Hindlimb muscle (tissue), 1 donor: ENCODE data around the gene AHRR. TPM values are rescaled to one million over a fixed set of nuclear protein-coding genes. Genes with fewer than 3 reads are reported as not detected.

Experiments
- DNase-seq: peaks from one replicate; pipeline ENCODE4 v3.0.0-alpha.2; 2013
- polyA plus RNA-seq: library from polyadenylated mRNA; unstranded; fragments of 120-200 nt; gene quantifications from one replicate; pipeline ENCODE4 v1.2.1, GENCODE V29; 2013; ENCODE audit not compliant: insufficient read length

AHRR gene
- polyA plus RNA-seq, 1 donor, result 2.3 TPM

DNA sequence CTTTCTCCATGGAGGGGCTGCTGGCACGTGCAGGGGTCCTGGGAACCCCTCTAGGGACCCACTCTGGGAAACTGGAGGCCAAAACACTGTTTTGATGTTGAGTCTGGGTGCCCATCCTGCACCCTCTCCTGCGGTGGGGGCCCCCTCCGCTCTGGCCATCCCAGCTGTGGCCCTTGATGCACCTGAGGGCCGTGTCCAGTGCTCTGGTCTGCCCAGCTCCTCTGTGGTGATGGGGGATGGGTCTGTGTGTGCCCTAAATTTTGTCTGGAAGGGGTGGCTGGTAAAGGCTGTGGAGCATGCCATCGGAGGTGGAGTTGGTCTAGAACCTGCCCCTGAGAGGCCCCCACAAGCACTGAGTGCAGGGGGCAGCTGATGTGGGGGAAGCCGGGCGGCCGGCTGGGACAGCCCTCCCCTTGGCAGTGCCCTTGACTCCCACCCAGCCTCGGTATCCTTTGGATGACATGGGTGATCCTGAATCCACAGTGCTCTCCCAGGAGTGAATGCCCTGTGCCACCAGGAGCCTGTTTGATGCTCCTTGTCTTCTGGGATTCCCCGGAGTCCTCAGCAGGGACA is 26.3 kb downstream of the AHRR start:
- no peak for DNase-seq

DNA sequence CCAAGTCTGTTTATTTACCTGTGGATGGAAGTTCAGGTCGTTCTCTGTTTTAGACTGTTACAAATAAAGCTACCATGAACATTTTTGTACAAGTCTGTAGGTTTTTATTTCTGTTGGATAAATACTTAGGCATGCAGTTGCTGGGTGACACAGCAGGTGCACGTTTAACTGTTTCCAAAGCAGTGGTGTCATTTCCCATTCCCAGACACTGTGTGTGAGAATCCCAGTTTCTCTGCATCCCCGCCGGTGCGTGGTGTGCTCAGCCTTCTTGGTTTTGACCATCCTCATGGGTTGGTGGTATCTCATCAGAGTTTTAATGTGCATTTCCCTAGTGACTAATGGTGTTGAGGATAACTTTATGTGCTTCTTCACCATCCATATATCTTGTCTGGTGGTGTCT is 27.2 kb downstream of the AHRR start:
- no peak for DNase-seq

DNA sequence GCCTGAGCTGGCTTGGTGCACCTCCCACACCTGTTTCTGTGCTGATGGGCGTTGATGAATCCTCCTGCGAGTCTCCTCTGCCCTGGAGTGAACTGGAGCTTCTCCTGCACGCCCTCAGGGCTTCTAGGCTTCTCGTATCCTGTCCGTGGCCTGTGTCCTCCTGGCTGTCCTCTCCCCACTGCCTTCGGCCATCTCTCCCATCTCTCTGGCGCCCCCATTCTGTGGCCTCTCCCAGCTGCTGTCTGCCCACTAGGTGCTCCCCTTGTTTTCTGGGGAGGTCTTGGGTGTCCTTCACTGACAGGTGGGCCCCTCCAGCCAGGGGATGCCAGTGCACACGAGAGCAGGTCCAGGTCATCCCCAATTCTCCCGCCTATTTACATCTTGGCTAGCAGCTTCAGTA is 28.8 kb downstream of the AHRR start:
- DNase-seq, result no peak

DNA sequence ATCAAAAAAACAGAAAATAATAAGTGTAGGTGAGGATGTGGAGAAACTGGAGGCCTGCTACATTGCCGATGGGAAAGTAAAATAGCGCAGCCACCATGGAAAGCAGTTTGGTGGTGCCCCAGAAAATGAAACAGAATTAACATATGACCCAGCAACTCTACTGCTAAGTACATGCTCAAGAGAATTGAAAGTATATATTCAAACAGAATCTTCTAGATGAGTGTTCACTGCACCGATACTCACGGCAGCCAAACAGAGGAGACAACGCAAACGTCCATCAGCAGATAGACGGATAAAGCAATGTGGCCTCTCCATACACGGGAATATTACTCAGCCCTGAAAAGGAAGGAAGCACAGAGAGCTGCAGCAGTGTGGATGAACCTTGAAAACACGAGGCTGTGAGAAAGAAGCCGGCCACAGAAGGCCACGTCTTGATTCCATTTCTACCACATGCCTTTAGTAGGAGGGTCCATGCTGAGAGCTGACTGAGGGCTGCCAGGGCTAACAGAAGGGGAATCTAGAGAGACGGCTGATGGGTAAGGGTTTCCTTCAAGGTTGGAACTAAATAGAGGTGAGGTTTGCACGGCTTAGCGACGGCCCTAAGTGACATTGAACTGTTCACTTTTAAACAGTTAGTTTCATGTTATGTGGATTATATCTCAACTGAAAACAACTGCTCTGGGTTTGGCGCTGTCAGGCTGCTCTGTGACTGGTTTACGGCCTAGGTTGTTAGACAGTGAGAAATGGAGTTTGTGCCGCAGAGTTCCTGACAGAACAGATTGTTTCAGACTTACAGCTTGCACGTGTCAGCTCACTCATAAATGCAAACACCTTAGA is 29.8 kb downstream of the AHRR start:
- no peak for DNase-seq

DNA sequence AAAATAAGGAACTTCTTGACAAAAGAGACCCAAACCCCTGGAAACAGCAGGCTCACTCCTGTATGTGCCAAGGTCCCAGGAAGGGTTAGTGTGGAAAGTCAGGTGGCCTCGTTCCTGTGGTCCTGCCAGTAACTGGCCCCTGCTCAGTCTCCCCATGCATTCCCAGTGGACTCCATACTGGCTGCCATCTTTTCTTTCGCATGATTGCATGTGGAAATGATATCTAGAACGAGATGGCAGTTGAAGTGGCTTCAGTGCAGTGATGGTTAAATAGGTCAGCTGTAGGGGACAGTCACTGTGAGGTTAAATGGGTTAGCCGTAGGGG is 30.4 kb downstream of the AHRR start:
- no peak for DNase-seq

DNA sequence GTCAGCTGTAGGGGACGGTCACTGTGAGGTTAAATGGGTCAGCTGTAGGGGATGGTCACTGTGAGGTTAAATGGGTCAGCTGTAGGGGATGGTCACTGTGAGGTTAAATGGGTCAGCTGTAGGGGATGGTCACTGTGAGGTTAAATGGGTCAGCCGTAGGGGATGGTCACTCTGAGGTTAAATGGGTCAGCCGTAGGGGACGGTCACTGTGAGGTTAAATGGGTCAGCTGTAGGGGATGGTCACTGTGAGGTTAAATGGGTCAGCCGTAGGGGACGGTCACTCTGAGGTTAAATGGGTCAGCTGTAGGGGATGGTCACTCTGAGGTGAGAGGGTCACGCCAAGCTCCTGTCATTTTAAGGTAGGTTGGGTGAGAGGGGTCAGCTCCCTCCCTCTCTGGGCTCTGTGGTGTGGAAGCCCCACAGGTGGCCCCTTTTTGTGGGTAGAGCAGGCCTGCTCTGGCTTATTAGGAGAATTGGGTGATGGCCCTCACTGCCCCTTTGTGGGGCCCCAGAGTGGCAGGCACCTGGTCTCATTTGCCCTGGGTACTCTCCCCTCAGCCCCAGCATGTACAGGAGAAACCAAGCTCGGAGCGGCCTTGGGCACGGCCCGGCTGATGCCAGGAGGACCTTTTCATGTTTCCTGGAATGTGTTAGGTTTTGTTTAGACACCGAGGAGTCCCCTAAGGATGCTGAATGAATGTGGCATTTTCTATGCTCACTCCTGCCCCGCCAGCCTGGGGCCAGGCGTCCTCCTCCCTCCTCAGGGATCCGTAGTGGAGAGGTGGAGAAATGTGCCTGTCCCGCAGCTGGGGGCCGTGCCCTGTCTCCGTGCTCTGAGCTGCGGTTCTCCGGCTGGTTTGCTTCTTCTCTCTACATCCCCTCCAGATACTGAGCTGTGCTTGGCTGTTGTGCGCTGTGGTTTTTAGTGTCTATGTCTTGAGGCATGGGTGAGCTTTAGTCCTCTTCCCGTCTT is 31.4 kb downstream of the AHRR start:
- DNase-seq, result no peak

DNA sequence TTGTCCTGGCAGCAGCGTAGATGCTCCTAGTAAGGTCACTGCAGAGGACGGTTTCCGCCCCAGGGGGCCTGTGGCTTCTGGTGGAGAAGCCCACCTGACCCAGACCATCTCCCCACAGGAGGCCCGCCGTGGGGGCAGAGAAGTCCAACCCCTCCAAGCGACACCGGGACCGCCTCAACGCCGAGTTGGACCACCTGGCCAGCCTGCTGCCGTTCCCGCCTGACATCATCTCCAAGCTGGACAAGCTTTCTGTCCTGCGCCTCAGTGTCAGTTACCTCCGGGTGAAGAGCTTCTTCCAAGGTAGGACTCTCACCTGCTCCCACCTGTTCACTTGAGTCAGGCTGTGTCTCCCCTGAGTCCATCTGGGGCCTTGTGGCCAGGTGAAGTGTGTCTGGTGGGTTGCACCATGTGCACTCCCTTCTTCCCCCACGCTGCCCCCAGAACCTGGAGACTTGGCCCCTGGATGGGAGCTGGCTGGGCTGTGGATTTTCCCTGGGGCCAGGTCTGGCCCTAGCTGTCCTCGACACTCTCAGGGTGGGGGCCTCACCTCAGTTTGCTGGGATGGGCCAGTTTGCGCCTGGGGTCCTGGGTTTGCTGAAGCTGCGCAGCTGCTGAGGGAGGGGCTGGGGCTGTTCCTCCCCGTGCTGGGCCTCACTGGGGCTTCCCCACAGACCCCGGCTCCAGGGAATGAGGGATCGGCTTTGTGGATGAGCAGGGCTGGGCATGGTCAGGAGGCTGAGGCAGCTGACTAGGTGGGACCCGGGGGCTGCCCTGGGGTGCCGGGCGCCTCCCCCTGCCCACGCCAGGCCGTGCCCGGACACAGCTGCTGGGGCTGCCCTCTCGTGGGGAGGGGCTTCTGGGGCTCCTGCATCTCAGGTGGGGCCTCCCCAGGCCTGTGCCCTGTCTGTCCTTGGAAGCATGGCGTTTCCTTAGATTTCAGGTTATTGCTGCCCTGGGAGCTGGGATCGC is 32.4 kb downstream of the AHRR start:
- DNase-seq, result no peak

DNA sequence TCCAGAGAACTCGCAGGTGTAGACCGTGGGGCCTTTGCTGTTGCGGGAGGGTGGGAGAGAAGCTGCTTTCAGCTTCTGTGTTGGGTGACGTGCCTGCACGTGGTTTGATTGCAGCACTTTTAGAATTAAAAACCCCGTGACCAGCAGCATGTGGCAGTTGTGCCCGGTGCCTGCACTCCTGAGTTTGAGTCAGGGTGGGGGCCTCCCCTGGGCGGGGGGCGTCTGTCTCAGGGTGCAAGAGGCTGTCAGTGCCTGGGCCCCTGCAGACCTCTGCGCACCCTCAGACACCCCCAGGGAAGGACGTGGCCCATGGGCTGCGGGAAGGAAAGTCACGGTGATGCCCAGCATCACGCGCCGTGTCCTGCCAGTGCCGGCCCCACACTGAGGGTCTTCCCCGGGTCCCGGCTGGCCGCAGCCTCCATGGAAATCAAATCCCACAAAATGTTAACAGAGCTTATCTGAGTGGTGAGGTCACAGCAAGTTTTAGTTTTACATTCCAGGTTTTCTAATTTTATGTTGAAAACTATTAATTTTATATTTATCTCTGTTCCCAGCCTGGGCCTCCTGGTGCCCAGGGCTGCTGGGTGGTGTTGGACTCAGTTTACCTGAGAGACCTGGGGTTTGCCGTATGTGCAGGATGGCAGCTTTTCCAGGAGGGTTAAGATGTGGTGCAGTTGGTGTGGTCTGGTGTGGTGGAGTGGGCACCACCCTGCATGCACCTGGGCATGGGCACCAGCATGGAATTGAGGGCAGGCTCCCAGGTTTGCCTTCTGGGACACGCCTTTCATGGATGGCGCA is 33.3 kb downstream of the AHRR start:
- DNase-seq, result no peak

DNA sequence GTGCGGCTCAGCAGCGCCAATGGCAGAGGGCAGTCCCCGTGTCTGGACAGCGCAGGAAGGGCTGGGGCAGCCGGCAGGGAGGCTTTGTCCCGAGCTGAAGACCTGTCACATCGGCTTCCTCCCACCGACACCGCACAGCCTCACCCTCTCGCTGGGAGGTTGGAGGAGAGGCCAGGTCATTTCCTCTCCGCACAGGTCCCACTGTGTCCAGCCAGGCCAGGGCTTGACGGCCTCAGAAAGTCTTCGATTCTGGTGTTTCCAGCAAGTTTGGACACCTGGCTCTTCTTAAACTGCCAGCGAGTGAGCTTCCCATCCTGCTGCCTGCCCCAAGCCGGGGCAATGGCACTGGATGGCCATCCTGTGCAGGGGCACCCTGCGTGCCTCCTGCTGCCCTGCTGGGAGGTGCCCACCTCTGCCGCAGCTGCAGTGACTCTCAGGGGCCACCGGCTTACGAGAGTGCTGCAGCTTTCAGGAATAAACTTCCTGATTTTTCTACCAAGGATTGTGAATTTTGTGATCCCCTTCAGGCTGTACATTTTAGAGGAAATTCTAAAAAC is 33.9 kb downstream of the AHRR start:
- DNase-seq, result no peak

DNA sequence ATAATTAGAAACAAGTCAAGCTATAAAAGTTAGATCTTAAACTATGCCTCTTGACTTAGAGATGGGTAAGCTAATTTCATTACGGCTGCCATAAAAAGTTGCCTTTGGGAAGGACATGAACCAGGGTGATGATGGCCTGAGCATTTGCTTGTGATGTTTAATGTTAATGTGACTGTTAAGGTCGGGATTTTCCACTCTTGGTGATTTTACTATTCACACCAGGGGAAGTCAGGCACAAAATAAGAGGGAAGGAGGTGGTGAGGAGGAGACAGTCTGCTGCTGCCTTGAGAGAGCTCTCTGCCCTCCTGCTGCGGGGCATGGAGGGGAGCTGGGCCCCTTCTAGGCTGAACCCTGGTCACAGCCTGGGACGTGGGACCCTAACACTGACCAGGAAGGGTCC is 34.4 kb downstream of the AHRR start:
- no peak for DNase-seq

DNA sequence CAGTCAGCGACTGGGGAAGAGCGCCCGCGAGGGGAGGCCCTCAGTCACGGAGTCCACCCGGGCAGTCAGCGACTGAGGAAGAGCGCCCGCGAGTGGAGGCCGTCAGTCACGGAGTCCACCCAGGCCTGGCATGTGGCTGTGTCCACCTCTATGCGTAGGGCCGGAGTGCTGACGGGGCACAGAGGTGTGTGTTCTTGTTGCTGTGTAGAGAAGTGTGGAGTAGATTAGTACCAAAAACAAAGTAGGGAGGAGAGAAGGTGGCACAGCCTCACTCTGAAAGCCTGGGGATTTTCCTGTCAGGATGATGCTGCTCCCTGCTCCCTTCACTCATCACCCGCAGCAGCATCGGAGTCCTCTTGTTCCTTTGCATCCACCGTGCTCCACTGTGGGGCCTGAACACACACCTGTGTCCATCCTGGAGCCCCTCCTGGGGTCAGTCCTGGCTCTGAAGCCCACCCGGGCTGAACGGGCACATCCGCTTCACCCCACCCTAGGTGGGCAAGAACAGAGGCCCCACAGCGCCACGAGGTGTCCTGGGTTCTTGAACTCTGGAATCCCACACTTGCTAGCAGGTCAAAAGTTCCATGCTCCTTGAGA is 37.9 kb downstream of the AHRR start:
- no peak for DNase-seq

DNA sequence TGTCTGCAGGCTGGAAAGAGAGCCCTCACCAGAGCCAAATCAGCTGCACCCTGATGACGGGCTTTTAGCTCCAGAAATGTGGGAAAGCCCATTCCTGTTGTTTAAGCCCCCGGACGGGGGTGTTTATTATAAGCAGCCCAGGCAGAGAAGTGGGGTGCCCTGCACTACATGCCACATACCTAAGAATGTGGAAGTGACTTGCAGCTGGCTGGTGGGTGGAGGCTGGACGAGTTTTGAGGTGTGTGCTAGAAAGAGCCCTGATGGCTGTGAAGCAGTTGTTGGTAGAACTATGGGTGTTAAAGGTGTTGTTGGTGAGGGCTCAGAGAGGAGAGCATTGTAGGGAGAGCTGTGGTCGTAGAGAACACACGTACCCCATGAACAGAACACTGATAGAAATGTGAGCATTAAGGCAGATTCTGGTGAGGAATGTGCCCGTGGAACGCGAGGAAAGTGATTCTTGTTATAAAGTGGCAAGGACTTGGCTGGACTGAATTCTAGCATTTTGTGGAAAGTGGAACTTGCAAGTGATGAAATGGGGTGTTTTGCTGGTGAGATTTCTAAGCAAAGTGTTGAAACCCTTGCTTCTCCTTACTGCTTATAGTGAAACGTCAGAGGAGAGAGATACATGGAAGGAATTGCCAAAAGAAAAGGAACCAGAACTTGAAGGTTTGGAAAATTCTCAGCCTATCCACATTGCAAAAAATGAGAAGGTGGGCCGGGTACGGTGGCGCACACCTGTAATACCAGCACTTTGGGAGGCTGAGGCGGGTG is 38.9 kb downstream of the AHRR start:
- no peak for DNase-seq

DNA sequence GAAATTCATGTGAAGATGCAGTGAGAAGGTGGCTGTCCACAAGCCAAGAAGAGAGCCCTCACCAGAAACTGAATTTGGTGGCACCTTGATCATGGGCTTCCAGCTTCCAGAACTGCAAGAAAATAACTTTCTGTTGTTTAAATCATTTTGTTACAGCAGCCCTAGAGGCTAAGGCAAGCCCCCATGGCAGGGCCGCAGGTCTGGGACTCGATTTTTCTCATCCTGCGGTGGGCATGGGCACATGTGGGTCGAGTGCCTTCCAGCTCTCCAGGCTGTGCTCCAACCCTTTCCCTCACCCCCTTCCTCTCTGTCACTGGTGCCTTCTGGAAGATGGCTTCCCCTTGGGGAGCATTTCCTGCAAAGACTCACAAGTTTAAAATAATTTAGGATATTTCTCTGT is 40.7 kb downstream of the AHRR start:
- no peak for DNase-seq

DNA sequence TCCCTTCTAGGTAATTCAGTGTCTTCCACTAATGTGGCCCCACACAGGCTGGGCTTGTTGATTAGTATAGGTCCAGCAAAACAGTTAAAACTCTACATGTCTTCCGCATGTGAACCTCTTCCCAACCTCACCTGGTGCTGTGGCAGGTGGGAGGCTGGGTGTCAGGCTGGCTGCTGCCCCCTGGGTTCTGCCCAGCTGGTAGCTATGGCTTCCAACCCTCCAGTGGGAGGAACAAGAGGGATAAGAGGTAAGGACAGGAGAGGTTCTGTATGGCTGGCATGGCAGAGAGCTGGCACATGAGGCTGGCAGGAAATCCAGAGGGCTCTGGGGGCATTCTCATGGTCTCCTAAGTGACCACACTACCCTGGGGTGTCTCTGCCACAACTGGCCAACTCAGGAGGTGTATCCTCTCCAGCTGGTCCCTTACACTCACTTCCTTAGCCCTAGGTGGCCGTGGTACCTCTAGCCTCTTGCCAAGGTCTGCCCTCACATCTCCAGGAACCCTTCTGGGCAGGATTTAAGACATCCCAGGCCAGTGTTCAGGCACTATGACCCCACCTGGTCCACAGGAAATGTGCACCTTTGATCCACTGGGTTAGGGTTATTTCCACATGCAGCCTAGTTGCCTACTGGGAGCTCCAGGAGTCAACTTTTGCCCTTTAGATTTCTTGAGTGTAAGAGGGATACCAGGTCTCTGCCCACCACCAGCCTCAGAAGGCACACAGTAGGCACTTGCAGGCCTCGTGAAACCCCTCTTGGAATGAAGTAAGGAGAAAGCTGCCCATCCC is 41.7 kb downstream of the AHRR start:
- no peak for DNase-seq

DNA sequence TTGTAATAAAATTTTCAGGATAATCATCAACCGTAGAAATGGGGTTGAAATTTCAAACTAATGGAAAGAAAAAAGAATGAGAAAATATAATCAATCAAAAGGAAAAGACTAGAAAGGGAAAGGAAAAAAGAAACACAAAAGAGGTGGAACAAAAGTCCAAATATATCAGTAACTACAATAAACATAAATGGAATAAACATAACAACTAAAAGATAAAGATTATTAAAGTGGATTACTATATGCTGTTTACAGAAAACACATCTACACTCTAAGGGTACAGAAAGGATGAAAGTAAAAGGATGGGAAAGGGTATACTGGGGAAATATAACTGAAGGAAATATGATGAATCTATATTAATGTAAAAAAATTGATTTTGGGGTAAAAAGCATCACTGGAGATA is 43.0 kb downstream of the AHRR start:
- DNase-seq, result no peak

DNA sequence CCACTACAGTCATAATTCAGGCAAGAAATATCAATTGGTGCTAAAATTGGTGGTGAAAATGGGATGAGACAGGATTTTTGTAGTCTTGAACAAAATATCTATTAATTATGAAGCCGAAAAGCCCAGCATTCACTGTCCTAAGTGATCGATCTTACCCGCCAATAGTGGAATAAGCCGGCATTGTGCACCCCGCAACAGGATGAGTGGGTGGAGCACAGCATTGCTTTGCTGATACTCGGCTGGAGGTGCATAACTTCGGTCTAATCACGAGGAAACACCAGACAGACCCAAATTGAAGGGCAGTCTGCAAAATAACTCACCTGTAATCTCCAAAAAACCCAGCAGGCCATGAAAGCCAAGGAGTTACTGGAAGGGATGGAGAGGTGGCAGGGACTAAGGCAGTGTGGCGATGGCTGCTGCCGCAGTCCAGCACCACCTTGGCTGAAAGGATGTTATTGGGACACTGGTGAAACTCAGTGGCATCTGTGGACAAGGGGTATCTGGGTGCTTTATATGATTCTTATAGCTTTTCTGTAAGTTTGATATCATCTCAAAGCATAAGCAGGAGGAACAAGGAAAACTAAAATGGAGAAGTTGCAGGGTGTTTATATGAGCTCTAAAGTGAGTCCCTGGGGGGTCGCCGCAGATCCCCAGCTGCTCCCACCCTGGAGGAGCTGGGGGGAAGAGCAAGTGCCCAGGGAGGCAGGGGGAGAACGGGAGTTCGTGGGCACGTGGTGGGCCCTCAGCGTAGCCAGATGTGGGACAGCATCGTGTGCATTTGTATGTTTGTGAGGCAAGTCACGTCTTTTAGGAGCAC is 45.2 kb downstream of the AHRR start:
- no peak for DNase-seq

DNA sequence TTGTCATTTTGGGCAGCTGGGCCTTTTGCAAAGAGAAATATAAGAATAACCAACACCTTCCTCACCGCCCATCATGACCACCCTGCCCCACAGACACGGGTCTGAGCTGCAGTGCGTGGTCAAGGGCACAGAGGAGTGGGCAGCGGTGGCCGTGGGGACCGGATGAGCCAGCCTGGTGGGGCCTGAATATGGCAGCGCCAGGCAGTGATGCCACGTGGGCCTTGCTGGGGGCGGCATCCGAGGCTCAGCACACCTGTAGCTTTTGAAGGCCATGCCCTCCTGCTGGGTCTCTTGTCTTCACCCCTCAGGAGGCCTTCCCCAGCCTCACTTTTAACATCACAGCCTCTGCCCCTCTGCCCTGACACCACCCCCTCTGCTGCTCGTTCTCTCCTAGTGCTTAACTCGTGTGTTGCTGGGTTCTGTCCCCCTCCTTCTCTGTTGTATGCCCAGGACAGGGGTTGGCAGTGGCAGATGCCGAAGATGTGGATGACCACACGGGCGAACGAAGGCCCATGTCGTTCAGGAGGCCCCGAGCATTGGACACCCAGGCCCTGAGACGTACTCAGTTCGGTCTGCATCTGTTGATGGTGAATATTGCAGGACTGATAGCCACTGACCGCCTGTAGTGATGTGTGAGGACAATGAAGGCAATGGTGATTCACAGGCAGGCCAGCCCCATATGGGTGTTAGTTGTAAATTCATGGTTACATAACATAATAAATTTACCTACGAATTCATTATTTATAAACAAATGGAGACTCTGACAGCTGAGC is 46.0 kb downstream of the AHRR start:
- no peak for DNase-seq
